GM19455 (cell line): Measurements from ENCODE around the gene MYH13.

Experiments used
- ATAC-seq: cut with Tn5 transposase; IDR thresholded peaks from one replicate; pipeline ENCODE4 v1.9.1; 2021; ENCODE audit not compliant: unreplicated experiment

The MYH13 gene

GRCh38 chr17:10372906-10373305, at the start of gene MYH13:
Gene MYH13 (minus strand): TSS chr17:10373006. CDS start chr17:10364530, 8,476 bp downstream.
- ATAC-seq = no peak

DNA sequence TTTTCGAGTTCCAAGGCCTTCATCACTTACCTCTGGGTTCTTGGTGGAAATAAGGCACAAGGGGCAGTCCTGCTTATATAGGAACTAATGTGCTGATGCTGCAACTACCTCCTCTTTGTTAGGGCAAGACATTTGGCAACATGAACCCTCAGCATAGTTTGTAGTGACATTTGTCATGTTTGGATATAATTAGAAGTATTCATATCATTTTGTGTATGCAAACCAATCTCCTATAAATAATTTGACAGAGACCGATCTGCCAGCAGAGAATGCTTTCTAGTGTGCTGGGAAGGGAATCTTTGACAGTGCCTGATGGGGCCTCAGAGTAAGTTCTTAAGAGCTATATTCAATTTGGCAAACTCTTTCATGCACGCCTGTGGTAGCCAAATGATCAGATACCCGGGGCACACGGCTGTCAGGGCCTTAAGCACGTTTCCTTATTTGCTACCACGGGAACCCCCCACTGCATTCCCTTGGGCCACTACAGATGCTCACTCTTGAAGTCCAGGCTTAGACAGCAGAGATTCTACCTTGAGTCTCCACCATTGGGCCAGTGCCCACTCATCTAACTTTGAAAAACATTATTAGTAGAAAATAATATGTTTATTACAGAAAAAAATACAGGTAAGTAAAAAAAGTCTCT, 49.2 kb upstream of the MYH13 start, which contains the start of gene MYH8:
Gene MYH8, minus strand, starts transcription at position 51 of the 643 bp plus-strand sequence. CDS start 1,723 bp downstream, outside the sequence.
- no peak for ATAC-seq

DNA sequence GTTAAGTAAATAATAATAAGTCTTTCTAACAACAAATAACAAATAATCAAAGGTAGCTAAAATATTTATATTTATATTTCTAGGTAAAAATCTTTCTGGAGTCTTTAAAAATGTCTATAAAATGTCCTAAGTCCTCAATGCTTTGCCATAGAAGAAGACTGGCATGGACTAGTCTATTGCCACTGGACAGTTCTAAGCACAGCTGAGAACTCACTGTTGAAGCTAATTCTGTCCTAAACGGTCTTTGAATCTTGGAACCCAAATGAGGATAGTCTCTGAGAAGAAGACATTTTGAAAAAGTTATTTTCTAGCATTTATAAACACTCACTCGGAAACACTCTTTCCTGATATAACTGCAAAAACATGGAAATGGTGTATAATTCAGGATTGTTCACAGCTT, 48.4 kb upstream of the MYH13 start:
- no peak for ATAC-seq

DNA sequence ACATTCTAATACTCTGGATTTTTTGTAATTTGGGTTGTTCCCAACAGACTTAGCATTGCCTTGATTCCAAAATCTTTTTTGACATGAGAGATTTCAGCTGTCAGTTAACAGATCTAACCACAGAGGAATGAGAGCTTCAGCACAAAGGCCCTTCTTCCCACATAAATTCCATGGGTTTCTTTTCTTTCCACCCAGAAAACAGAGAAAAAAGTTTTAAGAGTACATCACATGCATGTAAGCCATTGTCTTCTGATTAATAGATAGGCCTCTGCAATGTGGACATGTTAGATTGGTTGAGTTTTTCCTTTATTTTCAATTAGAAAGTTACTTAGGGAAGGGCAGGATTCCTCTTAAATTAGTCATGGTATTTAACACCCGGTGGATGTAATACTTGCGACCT, 48.0 kb upstream of the MYH13 start:
- no peak for ATAC-seq

DNA sequence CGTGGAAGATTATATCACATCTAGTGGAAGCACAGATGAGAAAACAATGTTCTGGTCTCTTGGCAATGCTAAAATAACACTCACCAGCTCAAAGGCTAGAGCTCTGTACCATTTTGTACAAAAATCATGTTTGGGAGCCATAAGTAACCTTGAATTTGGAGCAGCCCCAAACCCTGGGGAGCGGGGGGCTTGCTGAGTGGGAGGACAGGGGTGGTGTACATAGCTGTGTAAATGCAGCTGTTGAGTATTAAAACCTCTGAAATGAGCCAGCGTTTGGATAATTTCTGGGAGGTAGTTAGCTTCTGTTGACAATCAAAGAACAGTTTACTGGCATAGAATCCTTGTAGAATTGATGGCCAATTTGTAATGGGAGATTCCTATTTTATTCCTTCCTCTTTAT, 44.6 kb upstream of the MYH13 start:
- no peak for ATAC-seq

DNA sequence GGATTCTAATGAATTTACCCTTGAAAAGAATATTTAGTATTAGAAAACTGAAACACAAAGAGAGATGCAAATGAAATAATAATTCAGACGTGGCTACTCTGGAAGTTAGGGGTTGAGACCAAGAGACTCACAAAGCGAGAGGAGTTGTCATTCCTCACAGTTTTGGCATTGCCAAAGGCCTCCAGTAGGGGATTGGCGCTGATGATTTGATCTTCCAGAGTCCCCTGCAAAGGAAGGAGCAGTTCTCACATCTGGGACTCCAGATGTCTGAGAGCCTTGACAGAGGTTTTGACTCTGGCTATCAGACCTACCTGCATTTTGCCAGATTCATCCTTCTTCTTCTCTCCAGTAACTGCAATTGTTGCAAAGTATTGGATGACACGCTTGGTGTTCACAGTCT, 42.4 kb upstream of the MYH13 start:
- no peak for ATAC-seq

DNA sequence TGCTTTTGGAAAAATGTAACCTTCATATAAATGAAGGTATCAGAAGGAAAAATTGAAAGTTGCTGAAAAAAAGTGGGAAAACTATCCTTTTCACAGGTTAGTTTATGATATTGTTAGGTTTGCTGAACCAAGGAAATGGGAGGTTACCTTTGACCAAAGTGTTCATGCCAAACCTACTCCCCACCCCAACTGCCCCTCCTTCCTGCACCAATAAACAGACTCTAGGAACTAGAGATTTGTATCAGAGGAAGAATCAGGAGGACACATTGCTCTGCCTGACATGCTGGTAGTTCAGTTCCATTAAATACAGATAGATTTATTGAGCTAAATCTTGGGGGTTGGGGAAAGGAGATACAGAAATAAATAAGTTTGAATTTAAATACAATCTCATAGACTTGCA, 30.8 kb upstream of the MYH13 start:
- no peak for ATAC-seq

DNA sequence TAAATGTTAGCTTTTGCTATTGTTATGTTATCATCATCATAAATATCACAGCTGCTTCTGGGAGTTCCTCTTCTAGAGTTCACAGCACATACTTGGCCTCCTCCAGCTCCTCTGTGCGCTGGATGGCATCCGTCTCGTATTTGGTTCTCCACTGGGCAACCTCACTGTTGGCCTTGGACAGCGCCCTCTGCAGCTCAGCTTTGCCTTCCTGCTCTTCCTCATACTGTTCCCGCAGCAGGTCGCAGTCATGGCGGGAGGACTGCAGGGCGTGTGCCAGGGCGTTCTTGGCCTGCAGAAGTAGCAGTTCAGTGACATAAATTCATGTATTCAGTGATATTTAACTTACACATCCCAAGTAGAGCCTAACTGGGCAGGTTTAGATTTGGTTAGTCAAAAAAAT, 25.5 kb upstream of the MYH13 start:
- no peak for ATAC-seq

DNA sequence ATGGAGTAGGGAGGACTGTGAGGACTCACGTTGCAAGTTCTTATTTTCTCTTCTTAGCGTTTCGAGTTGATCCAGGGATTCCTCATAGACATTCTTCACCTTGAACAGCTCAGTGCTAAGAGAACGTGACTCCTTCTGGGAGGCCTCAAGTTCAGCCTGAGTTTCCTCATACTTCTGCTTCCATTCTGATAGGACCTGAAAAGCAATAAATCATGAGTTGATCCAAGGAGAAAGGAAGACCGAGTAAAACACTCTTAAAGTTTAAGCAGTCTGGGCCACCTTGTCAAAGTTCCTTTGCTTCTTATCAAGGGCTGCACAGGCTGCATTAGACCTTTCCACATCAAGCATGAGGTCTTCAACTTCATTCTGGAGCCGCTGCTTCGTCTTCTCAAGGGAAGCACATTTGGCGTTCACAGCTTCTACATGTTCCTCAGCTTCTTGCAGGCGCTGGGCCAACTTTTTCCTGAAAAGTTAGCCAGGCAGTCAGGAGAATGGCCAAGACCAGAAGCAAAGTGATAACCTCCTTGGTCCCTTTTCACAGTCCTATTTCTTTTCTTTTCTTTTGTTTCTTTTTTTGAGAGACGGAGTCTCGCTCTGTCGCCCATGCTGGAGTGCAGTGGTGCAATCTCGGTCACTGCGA, 23.8 kb upstream of the MYH13 start:
- no peak for ATAC-seq

- no peak for ATAC-seq
Measured at GRCh38 chr17:10394201-10394887, 21.5 kb upstream of the MYH13 start.

DNA sequence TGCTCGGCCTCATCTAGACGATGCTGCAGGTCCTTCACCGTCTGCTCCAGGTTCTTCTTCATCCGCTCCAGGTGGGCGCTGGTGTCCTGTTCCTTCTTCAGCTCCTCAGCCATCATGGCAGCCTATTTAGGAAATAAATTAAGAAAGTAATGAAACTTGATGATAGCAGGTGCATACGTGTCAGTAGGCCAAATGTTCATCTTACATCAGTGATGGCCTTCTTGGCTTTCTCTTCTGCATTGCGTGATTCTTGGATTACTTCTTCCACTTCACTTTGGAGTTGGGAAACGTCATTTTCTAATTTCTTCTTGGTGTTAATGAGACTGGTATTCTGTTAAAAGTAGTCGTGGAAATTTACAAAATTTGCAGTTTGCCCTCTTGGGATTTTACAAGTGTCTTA, 20.1 kb upstream of the MYH13 start:
- ATAC-seq = no peak

DNA sequence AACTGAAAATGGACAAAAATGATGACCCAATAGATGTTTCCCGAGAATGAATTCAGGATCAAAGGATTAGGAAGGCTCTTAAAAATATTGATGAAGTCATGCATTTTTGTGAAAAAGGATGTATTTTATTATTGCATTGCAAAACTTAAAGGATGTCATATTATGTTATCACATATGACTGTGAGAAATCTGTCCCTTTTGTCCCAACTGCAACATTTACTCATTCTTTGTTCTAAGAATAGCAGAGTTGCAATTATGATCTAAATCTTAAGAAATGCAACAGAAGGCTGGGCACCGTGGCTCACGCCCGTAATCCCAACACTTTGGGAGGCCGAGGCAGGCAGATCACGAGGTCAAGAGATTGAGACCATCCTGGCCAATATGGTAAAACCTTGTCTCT, 13.1 kb upstream of the MYH13 start:
- no peak for ATAC-seq

- no peak for ATAC-seq
Measured at GRCh38 chr17:10384175-10384574, 11.4 kb upstream of the MYH13 start.

DNA sequence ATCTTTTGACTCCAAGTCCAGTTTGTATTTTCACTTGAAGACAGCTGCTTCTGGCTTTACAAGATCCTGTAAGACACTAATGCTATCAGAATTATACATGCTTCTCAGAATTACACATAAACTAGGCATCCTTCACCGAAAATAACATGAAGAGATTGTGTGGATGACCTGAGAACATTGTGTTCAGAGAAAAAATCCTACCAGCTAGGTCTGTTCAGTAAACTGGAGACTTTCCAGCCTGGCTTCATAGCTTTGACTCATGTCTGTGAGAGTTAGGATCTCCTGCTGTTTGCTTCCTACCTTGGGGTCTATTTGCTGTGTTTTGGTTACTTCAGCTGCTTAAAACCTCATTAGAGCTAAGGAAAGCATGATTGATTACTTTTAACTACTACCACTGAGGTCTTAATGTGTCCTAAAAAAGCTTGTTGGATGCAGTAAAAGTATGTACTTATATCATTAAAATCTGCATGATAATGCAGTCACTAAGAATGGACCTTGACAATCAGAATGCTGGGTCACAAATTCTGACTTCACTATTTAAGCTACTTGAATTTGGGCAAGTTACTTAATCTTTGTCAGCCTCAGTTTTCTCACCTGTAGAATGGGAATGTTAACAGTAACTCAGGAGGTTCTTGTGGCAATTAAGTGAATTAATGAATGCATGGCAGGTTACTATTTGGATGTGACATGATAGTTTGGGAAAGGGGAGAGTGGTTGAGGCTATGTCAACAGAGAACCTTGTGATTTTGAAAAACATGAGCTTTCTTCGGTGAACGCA, 8.0 kb upstream of the MYH13 start:
- no peak for ATAC-seq

DNA sequence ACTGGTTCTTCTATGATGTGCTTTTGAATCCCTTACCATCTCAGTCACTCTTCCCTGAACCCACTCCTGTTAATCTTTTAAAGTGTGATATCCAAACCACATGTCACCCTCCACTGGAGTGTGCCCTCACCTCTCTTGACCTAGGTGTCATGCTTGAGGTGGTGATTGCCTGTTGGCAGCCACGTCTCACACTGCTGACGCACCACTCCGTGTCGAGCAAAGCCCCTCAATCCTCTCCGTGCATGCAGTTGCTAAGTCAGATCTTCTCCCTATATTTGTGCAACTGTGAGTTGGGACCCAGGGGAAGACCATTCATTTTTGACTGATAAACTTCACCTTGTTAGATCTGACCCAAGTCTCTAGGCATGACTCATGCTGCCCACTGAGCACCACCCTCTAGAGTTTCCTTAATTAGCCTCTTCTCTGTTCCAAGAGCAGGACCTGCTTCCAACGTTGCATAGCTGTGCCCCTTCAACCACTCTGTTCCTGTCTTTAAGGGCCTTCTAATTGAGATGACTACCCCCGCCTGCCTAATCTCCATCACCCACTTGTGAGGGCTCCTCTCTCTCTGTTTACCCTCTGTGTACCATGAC, 2.7 kb downstream of the MYH13 start:
- ATAC-seq = no peak

GRCh38 chr17:10369239-10369638, 3.6 kb downstream of the MYH13 start:
- no peak for ATAC-seq

DNA sequence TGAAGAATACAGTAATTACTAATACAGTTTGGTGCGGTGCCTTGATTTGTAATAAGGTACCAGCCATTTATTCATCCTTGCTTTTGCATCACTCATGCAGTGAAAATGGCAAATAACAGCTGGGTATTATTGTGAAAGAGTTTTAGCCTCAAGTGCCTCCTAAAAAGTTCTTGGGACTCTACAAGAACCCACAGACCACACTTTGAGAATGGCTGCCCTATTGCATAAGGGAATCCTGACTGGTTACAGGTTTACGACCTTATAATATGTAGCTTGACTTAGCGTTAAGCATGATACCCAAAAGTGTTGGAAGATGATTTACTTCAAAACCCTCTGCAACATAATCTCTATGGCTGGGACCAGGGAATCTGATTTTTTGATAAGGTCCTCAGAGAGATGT, 4.2 kb downstream of the MYH13 start:
- no peak for ATAC-seq

- ATAC-seq = no peak
Measured at GRCh38 chr17:10360578-10360977, 12.2 kb downstream of the MYH13 start.

DNA sequence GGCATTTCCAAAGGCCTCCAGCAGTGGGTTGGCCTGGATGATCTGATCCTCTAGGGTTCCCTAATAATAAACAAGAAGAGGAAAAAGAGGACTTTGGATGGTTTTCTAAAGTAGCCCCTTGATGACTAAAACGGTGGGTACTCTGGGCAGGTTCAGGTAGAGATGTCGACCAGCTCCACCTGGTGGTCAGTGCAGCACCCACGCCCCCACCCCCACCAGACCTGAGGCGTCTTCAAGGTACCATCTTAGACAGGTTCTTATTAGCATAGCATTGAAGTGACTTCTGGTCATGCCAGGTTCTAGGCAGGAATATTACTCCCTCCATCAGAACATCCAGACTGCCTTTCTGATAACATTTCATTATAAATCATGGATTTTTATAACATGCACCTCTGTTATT, 15.0 kb downstream of the MYH13 start:
- no peak for ATAC-seq

GRCh38 chr17:10354651-10355050, 18.2 kb downstream of the MYH13 start:
- ATAC-seq = no peak

DNA sequence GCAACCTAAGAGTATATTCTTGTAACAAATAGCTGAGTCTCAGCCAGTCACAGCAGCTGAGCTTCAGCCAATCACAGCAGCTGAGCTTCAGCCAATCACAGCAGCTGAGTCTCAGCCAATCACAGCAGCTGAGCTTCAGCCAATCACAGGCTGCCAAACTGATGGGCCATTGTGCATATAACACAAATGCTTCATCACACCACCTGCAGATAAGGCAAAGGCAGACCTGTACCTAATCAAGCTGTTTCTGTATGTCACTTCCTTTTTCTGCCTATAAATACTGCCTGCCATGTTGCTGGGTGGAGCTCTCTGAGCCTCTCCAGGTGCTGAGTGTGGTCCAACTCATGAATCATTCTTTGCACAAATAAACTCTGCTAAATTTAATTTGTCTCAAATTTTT, 19.9 kb downstream of the MYH13 start:
- no peak for ATAC-seq
